Mucosa of gallbladder (tissue), 1 donor: ENCODE results near the gene TBCD. TPM values are rescaled to one million over a fixed set of nuclear protein-coding genes. Genes with fewer than 3 reads are reported as not detected.

ENCODE experiments used
- DNase-seq: peaks from one replicate; pipeline ENCODE4 v3.0.0-alpha.2; 2020; ENCODE audit warnings: low spot score
- total RNA-seq: library from RNA; stranded (reverse); gene quantifications from one replicate; pipeline ENCODE4 v1.2.1, GENCODE V29; 2021
- donor health status: DM: no; HTN: no; CAD: no.

Gene TBCD
- total RNA-seq, 1 donor from 2014 or later = 96.5 TPM

GRCh38 chr17:82923366-82924113 lies 171.7 kb downstream of the TBCD start:
- no peak for DNase-seq

GRCh38 chr17:82924214-82924613 lies 172.3 kb downstream of the TBCD start:
- no peak for DNase-seq

- DNase-seq = no peak
These were observed 172.9 kb downstream of the TBCD start for GRCh38 chr17:82924812-82925211.

- DNase-seq = no peak
These were observed 173.5 kb downstream of the TBCD start for GRCh38 chr17:82925336-82925735.

GRCh38 chr17:82926081-82926480 lies 174.2 kb downstream of the TBCD start:
- no peak for DNase-seq

GRCh38 chr17:82926716-82927115 lies 174.9 kb downstream of the TBCD start:
- no peak for DNase-seq

GRCh38 chr17:82927311-82927660 lies 175.4 kb downstream of the TBCD start:
- no peak for DNase-seq

- DNase-seq = no peak
These were observed 176.1 kb downstream of the TBCD start for GRCh38 chr17:82927661-82928601.

- no peak for DNase-seq
These were observed 177.3 kb downstream of the TBCD start for GRCh38 chr17:82929011-82929622.

- no peak for DNase-seq
These were observed 177.8 kb downstream of the TBCD start for GRCh38 chr17:82929676-82930042.

GRCh38 chr17:82930043-82930923 lies 178.4 kb downstream of the TBCD start:
- no peak for DNase-seq

- DNase-seq = no peak
These were observed 179.2 kb downstream of the TBCD start for GRCh38 chr17:82930924-82931698.

- peak; percentile 72 for DNase-seq
These were observed 180.0 kb downstream of the TBCD start for GRCh38 chr17:82931699-82932517.

GRCh38 chr17:82932518-82933310 lies 180.8 kb downstream of the TBCD start:
- no peak for DNase-seq

- no peak for DNase-seq
These were observed 182.0 kb downstream of the TBCD start for GRCh38 chr17:82933911-82934310.

GRCh38 chr17:82935966-82936767 lies 184.3 kb downstream of the TBCD start:
- DNase-seq = no peak

GRCh38 chr17:82936768-82937171 lies 184.9 kb downstream of the TBCD start:
- DNase-seq = no peak
